HepG2 (cell line): ENCODE measurements around the gene C1QTNF5. TPM values are rescaled to one million over a fixed set of nuclear protein-coding genes. Genes with fewer than 3 reads are reported as not detected.

ENCODE experiments used
- AGO2 ChIP-seq: fragments of 200-400 bp; formaldehyde crosslinking; optimal IDR thresholded peaks from 2 replicates; pipeline ENCODE3; 2017; ENCODE audit warnings: mild to moderate bottlenecking, low read depth, low read length, moderate library complexity
- BHLHE40 ChIP-seq: IDR thresholded peaks from 2 replicates; pipeline ENCODE4 v1.6.1; 2011; ENCODE audit warnings: low read length, improper control_type of control experiment
- DDIT3 ChIP-seq: sonication (generic); formaldehyde crosslinking; IDR thresholded peaks from 2 replicates; pipeline ENCODE4 v1.4.0; 2020; ENCODE audit warnings: mild to moderate bottlenecking, missing genetic modification reagents
- DNMT1 ChIP-seq: sonication (generic); formaldehyde crosslinking; IDR thresholded peaks from 2 replicates; pipeline ENCODE4 v1.5.1; 2020; ENCODE audit warnings: mild to moderate bottlenecking, missing genetic modification reagents
- GTF3A ChIP-seq: sonication (generic); formaldehyde crosslinking; conservative IDR thresholded peaks from 2 replicates; pipeline ENCODE4 v1.4.0; 2020; ENCODE audit warnings: mild to moderate bottlenecking, missing genetic modification reagents
- KDM1A ChIP-seq: IDR thresholded peaks from 2 replicates; pipeline ENCODE4 v1.6.1; 2016; ENCODE audit warnings: missing compliant biosample characterization
- LBX2 ChIP-seq: sonication (generic); formaldehyde crosslinking; IDR thresholded peaks from 2 replicates; pipeline ENCODE4 v1.5.0; 2020; ENCODE audit warnings: missing genetic modification reagents, mild to moderate bottlenecking, borderline replicate concordance
- RAD21 ChIP-seq: fragments of 450-650 bp; formaldehyde crosslinking; IDR thresholded peaks from 2 replicates; pipeline ENCODE4 v1.5.0; 2020; ENCODE audit warnings: mild to moderate bottlenecking
- RCOR2 ChIP-seq: IDR thresholded peaks from 2 replicates; pipeline ENCODE4 v1.6.1; 2016; ENCODE audit warnings: missing biosample characterization, missing genetic modification reagents
- SOX13 ChIP-seq, 3 experiments: fragments of 450-650 bp in 1 of 3; sonication (generic) in 1 of 3; formaldehyde crosslinking in 1 of 3; IDR thresholded peaks in 2 of 3; conservative IDR thresholded peaks in 1 of 3; 2 replicates each; pipeline versions ENCODE4 v1.5.0 to v1.6.1; 2016 to 2020; ENCODE audit warnings: antibody characterized with exemption in 1 of 3, mild to moderate bottlenecking in 1 of 3, missing compliant biosample characterization in 1 of 3, missing genetic modification reagents in 1 of 3, moderate library complexity in 1 of 3
- ZNF225 ChIP-seq: sonication (generic); formaldehyde crosslinking; IDR thresholded peaks from 2 replicates; pipeline ENCODE4 v1.4.0; 2020; ENCODE audit warnings: mild to moderate bottlenecking, missing genetic modification reagents
- ZNF263 ChIP-seq: sonication (generic); formaldehyde crosslinking; IDR thresholded peaks from 2 replicates; pipeline ENCODE4 v1.4.0; 2020; ENCODE audit warnings: missing genetic modification reagents
- ZNF318 ChIP-seq: sonication (generic); formaldehyde crosslinking; IDR thresholded peaks from 2 replicates; pipeline ENCODE4 v1.4.0; 2020; ENCODE audit warnings: mild to moderate bottlenecking, missing genetic modification reagents
- ZNF639 ChIP-seq: conservative IDR thresholded peaks from 2 replicates; pipeline ENCODE4 v1.6.1; 2018; ENCODE audit warnings: missing genetic modification reagents
- ZNF674 ChIP-seq: sonication (generic); formaldehyde crosslinking; IDR thresholded peaks from 2 replicates; pipeline ENCODE4 v1.5.0; 2020; ENCODE audit warnings: low read depth, mild to moderate bottlenecking, missing genetic modification reagents
- ZNF776 ChIP-seq: sonication (generic); formaldehyde crosslinking; IDR thresholded peaks from 2 replicates; pipeline ENCODE4 v1.4.0; 2020; ENCODE audit warnings: mild to moderate bottlenecking, missing genetic modification reagents
- ZNF800 ChIP-seq: sonication (generic); formaldehyde crosslinking; IDR thresholded peaks from 2 replicates; pipeline ENCODE4 v1.4.0; 2020; ENCODE audit warnings: missing genetic modification reagents
- polyA plus RNA-seq, 8 experiments: library from polyadenylated mRNA; depleted of rRNA in 3 of 8; stranded (reverse) in 7 of 8; unstranded in 1 of 8; fragments of >200 nt; fragmentation: Illumina TruSeq in 4 of 8; extraction: Trizol in 4 of 8; gene quantifications; 2 replicates each; pipeline versions ENCODE4 v1.2.1 to v1.2.3, GENCODE V29; 2011 to 2016; ENCODE audit warnings: low read depth in 4 of 8, missing spikeins in 1 of 8, mixed read lengths in 1 of 8; ENCODE audit not compliant: insufficient read depth in 1 of 8
- total RNA-seq, 5 experiments: library from RNA; depleted of rRNA; stranded (reverse); fragments of >200 nt; fragmentation: Illumina TruSeq; extraction: Trizol; gene quantifications; 2 replicates each; pipeline ENCODE4 v1.2.3, GENCODE V29; 2016; ENCODE audit warnings: low read depth in 1 of 5

The C1QTNF5 gene
- total and polyA plus RNA-seq, 2 of the 13 experiments (the other 11 are each of a cell fraction or from before 2014, with no cell fraction given), result 0.86 to 1.2 TPM

- TF ChIP-seq ZNF318 (CRISPR knock-in tag), result no peak
- TF ChIP-seq KDM1A (CRISPR knock-in tag), result no peak
- no peak for TF ChIP-seq LBX2 (CRISPR knock-in tag)
- TF ChIP-seq ZNF800 (CRISPR knock-in tag), result no peak
- no peak for TF ChIP-seq RCOR2 (CRISPR knock-in tag)
- no peak for TF ChIP-seq DDIT3
- TF ChIP-seq SOX13 (IDR thresholded peaks at IDR 0.05), result no peak
- TF ChIP-seq SOX13 (CRISPR knock-in tag; conservative IDR thresholded peaks at IDR 0.05 in 1 of 2, IDR thresholded peaks at IDR 0.05 in 1 of 2), result no peak
- TF ChIP-seq RAD21 (CRISPR knock-in tag), result peak; percentile 76
- TF ChIP-seq ZNF263 (CRISPR knock-in tag), result no peak
- no peak for TF ChIP-seq BHLHE40
- TF ChIP-seq AGO2, result peak; percentile 73
- no peak for TF ChIP-seq ZNF225
- TF ChIP-seq ZNF639, result 0 out of 2 replicates have a peak, but pooled peaks have one; percentile 33
- TF ChIP-seq DNMT1 (CRISPR knock-in tag), result no peak; the same call in 1 of the 2 replicates
- no peak for TF ChIP-seq ZNF674 (CRISPR knock-in tag)
- peak; percentile 55; the same call in 1 of the 2 replicates for TF ChIP-seq ZNF776
- no peak for TF ChIP-seq GTF3A (CRISPR knock-in tag)
Measured at GRCh38 chr11:119339589-119340334, 921 bp downstream of the C1QTNF5 start (continued).
